Measurements from ENCODE around the gene JUP. TPM values are rescaled to one million over a fixed set of nuclear protein-coding genes. Genes with fewer than 3 reads are reported as not detected.

The JUP gene
- total and polyA plus RNA-seq, 2 experiments from 2014 or later: 209 to 214 TPM

GRCh38 chr17:41731836-41732235 is 54.7 kb downstream of the JUP start:
- no peaks in the 10 kb centered on the region for H3K79me2 ChIP-seq
- H4K20me1 ChIP-seq (ENCODE audit: insufficient read depth, poor library complexity, severe bottlenecking): no peaks in the 10 kb centered on the region
- 51% methylated on average over 3 of the region's 3 CpGs for WGBS (ENCODE audit: low lambda C conversion rate, missing lambda C conversion rate)
- H3K9me3 ChIP-seq (ENCODE audit: low read depth): no peaks in the 10 kb centered on the region
- no peak overlapping the region for H3K27ac ChIP-seq
- H3K4me1 ChIP-seq (ENCODE audit: insufficient read depth): peaks cover 19% of the 10 kb centered on the region
- no peak overlapping the region for H3K4me3 ChIP-seq
- no peak overlapping the region for H2AFZ ChIP-seq
- no peak for DNase-seq (ENCODE audit: low spot score)
- no peaks in the 10 kb centered on the region for H3K9me2 ChIP-seq (replicated peaks; ENCODE audit: insufficient read depth)
- H3K27me3 ChIP-seq: peaks cover 63% of the 10 kb centered on the region
- H3K36me3 ChIP-seq (replicated peaks; ENCODE audit: insufficient read depth, low read depth): no peaks in the 10 kb centered on the region
- TF ChIP-seq CTCF (IDR thresholded peaks at IDR 0.05; ENCODE audit: poor library complexity) (no peak), EZH2phosphoT487 (IDR thresholded peaks at IDR 0.05; ENCODE audit: low read depth, severe bottlenecking, unreplicated experiment) (no peak), EZH2 (IDR thresholded peaks at IDR 0.05; ENCODE audit: borderline replicate concordance) (no peak)
- H3K4me2 ChIP-seq: no peak overlapping the region

GRCh38 chr17:41730479-41730878 is 56.0 kb downstream of the JUP start:
- no peak overlapping the region for H3K4me2 ChIP-seq
- no peaks in the 10 kb centered on the region for H3K9me3 ChIP-seq (ENCODE audit: low read depth)
- no peak for DNase-seq (ENCODE audit: low spot score)
- H4K20me1 ChIP-seq (ENCODE audit: insufficient read depth, poor library complexity, severe bottlenecking): no peaks in the 10 kb centered on the region
- no peak for TF ChIP-seq EZH2 (IDR thresholded peaks at IDR 0.05; ENCODE audit: borderline replicate concordance)
- TF ChIP-seq EZH2phosphoT487 (IDR thresholded peaks at IDR 0.05; ENCODE audit: low read depth, severe bottlenecking, unreplicated experiment): no peak
- peaks cover 50% of the 10 kb centered on the region for H3K27me3 ChIP-seq
- H2AFZ ChIP-seq: no peak overlapping the region
- no peak overlapping the region for H3K27ac ChIP-seq
- H3K9me2 ChIP-seq (replicated peaks; ENCODE audit: insufficient read depth): no peaks in the 10 kb centered on the region
- no peaks in the 10 kb centered on the region for H3K36me3 ChIP-seq (replicated peaks; ENCODE audit: insufficient read depth, low read depth)
- no peak overlapping the region for H3K4me3 ChIP-seq
- H3K79me2 ChIP-seq: no peaks in the 10 kb centered on the region
- peaks cover 19% of the 10 kb centered on the region for H3K4me1 ChIP-seq (ENCODE audit: insufficient read depth)
- WGBS (ENCODE audit: low lambda C conversion rate, missing lambda C conversion rate): 57% methylated on average over 4 of the region's 4 CpGs

- H3K4me1 ChIP-seq (ENCODE audit: insufficient read depth): no peaks in the 10 kb centered on the region
- no peak overlapping the region for H3K4me2 ChIP-seq
- peaks cover 30% of the 10 kb centered on the region for H3K27me3 ChIP-seq
- no peak overlapping the region for H2AFZ ChIP-seq
- H3K36me3 ChIP-seq (replicated peaks; ENCODE audit: insufficient read depth, low read depth): no peaks in the 10 kb centered on the region
- TF ChIP-seq EZH2 (IDR thresholded peaks at IDR 0.05; ENCODE audit: borderline replicate concordance): no peak
- TF ChIP-seq EZH2phosphoT487 (IDR thresholded peaks at IDR 0.05; ENCODE audit: low read depth, severe bottlenecking, unreplicated experiment): no peak
- no peak for TF ChIP-seq CTCF (IDR thresholded peaks at IDR 0.05; ENCODE audit: poor library complexity)
- no peaks in the 10 kb centered on the region for H4K20me1 ChIP-seq (ENCODE audit: insufficient read depth, poor library complexity, severe bottlenecking)
- no peak overlapping the region for H3K4me3 ChIP-seq
- H3K9me3 ChIP-seq (ENCODE audit: low read depth): no peaks in the 10 kb centered on the region
- H3K79me2 ChIP-seq: no peaks in the 10 kb centered on the region
- DNase-seq (ENCODE audit: low spot score): no peak
- WGBS (ENCODE audit: low lambda C conversion rate, missing lambda C conversion rate): 74% methylated on average over 12 of the region's 12 CpGs
- no peak overlapping the region for H3K27ac ChIP-seq
- H3K9me2 ChIP-seq (replicated peaks; ENCODE audit: insufficient read depth): no peaks in the 10 kb centered on the region
Measured at GRCh38 chr17:41728056-41728455, 58.5 kb downstream of the JUP start.

- Histone ChIP-seq H3K4me3 (no peak overlapping the region), H3K79me2 (no peaks in the 10 kb centered on the region), H3K9me2 (replicated peaks; ENCODE audit: insufficient read depth) (no peaks in the 10 kb centered on the region), H3K36me3 (replicated peaks; ENCODE audit: insufficient read depth, low read depth) (no peaks in the 10 kb centered on the region), H3K27me3 (peaks cover 1% of the 10 kb centered on the region), H3K27ac (no peak overlapping the region), H4K20me1 (ENCODE audit: insufficient read depth, poor library complexity, severe bottlenecking) (no peaks in the 10 kb centered on the region), H2AFZ (no peak overlapping the region), H3K9me3 (ENCODE audit: low read depth) (no peaks in the 10 kb centered on the region), H3K4me1 (ENCODE audit: insufficient read depth) (no peaks in the 10 kb centered on the region), H3K4me2 (no peak overlapping the region)
- TF ChIP-seq CTCF (IDR thresholded peaks at IDR 0.05; ENCODE audit: poor library complexity): no peak
- no peak for TF ChIP-seq EZH2 (IDR thresholded peaks at IDR 0.05; ENCODE audit: borderline replicate concordance)
- no peak for TF ChIP-seq EZH2phosphoT487 (IDR thresholded peaks at IDR 0.05; ENCODE audit: low read depth, severe bottlenecking, unreplicated experiment)
- no peak for DNase-seq (ENCODE audit: low spot score)
- WGBS (ENCODE audit: low lambda C conversion rate, missing lambda C conversion rate): 78% methylated on average over 5 of the region's 5 CpGs
Measured at GRCh38 chr17:41725134-41725533, 61.4 kb downstream of the JUP start.

Measured in hepatocyte (in vitro differentiated cells).